Mesenchymal stem cell (in vitro differentiated cells and primary cell): Measurements from ENCODE around the gene MMP2. TPM values are rescaled to one million over a fixed set of nuclear protein-coding genes. Genes with fewer than 3 reads are reported as not detected.

Experiments
- DNase-seq: peaks from one replicate; pipeline ENCODE4 v3.0.0-alpha.2; 2013
- H2AFZ ChIP-seq: one replicate; pipeline ENCODE4 v1.6.1; 2013; ENCODE audit warnings: low read depth, mild to moderate bottlenecking, control low read depth, inconsistent platforms, low read length, moderate library complexity
- H2AK5ac ChIP-seq: 2 replicates; pipeline ENCODE4 v1.6.1; 2013; ENCODE audit warnings: low read length, moderate library complexity, mild to moderate bottlenecking, inconsistent platforms; ENCODE audit not compliant: severe bottlenecking
- H2BK120ac ChIP-seq: one replicate; pipeline ENCODE4 v1.6.1; 2013; ENCODE audit warnings: low read depth, mild to moderate bottlenecking, inconsistent platforms, low read length, moderate library complexity
- H2BK12ac ChIP-seq, 2 experiments: one replicate each; pipeline ENCODE4 v1.6.1; 2013; ENCODE audit warnings: inconsistent platforms in 2 of 2, low read length in 2 of 2, mild to moderate bottlenecking in 2 of 2, moderate library complexity in 2 of 2, control low read depth in 1 of 2
- H2BK15ac ChIP-seq: one replicate; pipeline ENCODE4 v1.6.1; 2013; ENCODE audit warnings: mild to moderate bottlenecking, low read depth, inconsistent platforms; ENCODE audit not compliant: poor library complexity, severe bottlenecking
- H2BK5ac ChIP-seq: 2 replicates; pipeline ENCODE4 v1.6.1; 2013; ENCODE audit warnings: low read depth, mild to moderate bottlenecking, low read length, control low read depth, inconsistent platforms; ENCODE audit not compliant: poor library complexity, severe bottlenecking
- H3K14ac ChIP-seq, 2 experiments: one replicate each; pipeline ENCODE4 v1.6.1; 2013; ENCODE audit warnings: inconsistent platforms in 2 of 2, low read length in 2 of 2, control low read depth in 1 of 2, mild to moderate bottlenecking in 1 of 2, moderate library complexity in 1 of 2
- H3K18ac ChIP-seq, 2 experiments: one replicate each; pipeline ENCODE4 v1.6.1; 2013; ENCODE audit warnings: inconsistent platforms in 2 of 2, low read length in 2 of 2, control low read depth in 1 of 2, low read depth in 1 of 2, mild to moderate bottlenecking in 1 of 2
- H3K23ac ChIP-seq, 2 experiments: one replicate each; pipeline ENCODE4 v1.6.1; 2013; ENCODE audit warnings: inconsistent platforms in 2 of 2, low read length in 2 of 2, mild to moderate bottlenecking in 2 of 2, moderate library complexity in 2 of 2, control low read depth in 1 of 2
- H3K27ac ChIP-seq: 2 replicates; pipeline ENCODE4 v1.5.1; 2013; ENCODE audit warnings: mild to moderate bottlenecking, moderate library complexity, low read length, control low read depth, inconsistent platforms; ENCODE audit not compliant: poor library complexity, severe bottlenecking
- H3K27me3 ChIP-seq, 2 experiments: 2 replicates each; pipeline versions ENCODE4 v1.6.1 to v1.7.0; 2013; ENCODE audit warnings: low read length in 2 of 2, mild to moderate bottlenecking in 2 of 2, moderate library complexity in 2 of 2, control low read depth in 1 of 2, inconsistent platforms in 1 of 2; ENCODE audit not compliant: control insufficient read depth in 1 of 2, insufficient read depth in 1 of 2
- H3K36me3 ChIP-seq, 2 experiments: 2 replicates each; pipeline versions ENCODE4 v1.6.1 to v1.7.0; 2013; ENCODE audit warnings: low read length in 2 of 2, control low read depth in 1 of 2, inconsistent platforms in 1 of 2, low read depth in 1 of 2, mild to moderate bottlenecking in 1 of 2; ENCODE audit not compliant: insufficient read depth in 2 of 2, control insufficient read depth in 1 of 2
- H3K4ac ChIP-seq, 2 experiments: one replicate each; pipeline ENCODE4 v1.6.1; 2013; ENCODE audit warnings: inconsistent platforms in 2 of 2, low read length in 2 of 2, mild to moderate bottlenecking in 2 of 2, moderate library complexity in 2 of 2, control low read depth in 1 of 2, low read depth in 1 of 2
- H3K4me1 ChIP-seq: 2 replicates; pipeline ENCODE4 v1.6.1; 2013; ENCODE audit warnings: low read depth, low read length, control low read depth; ENCODE audit not compliant: control insufficient read depth, insufficient read depth
- H3K4me2 ChIP-seq: 2 replicates; pipeline ENCODE4 v1.6.1; 2013; ENCODE audit warnings: low read length, mild to moderate bottlenecking, inconsistent platforms; ENCODE audit not compliant: poor library complexity, severe bottlenecking
- H3K4me3 ChIP-seq, 2 experiments: 2 replicates each; pipeline versions ENCODE4 v1.5.1 to v1.7.0; 2013; ENCODE audit warnings: low read length in 2 of 2, mild to moderate bottlenecking in 2 of 2, control low read depth in 1 of 2, low read depth in 1 of 2; ENCODE audit not compliant: insufficient read depth in 1 of 2
- H3K79me1 ChIP-seq: replicated peaks from 2 replicates; pipeline ENCODE4 v1.6.1; 2013; ENCODE audit warnings: mild to moderate bottlenecking, control low read depth, low read length, inconsistent platforms; ENCODE audit not compliant: poor library complexity, severe bottlenecking
- H3K9ac ChIP-seq: 2 replicates; pipeline ENCODE4 v1.7.0; 2013; ENCODE audit warnings: mild to moderate bottlenecking, low read length, moderate library complexity
- H3K9me3 ChIP-seq: 2 replicates; pipeline ENCODE4 v1.7.0; 2013; ENCODE audit warnings: mild to moderate bottlenecking, low read length; ENCODE audit not compliant: control insufficient read depth
- H4K8ac ChIP-seq: one replicate; pipeline ENCODE4 v1.6.1; 2013; ENCODE audit warnings: inconsistent platforms, mild to moderate bottlenecking, low read length, moderate library complexity
- H4K91ac ChIP-seq: one replicate; pipeline ENCODE4 v1.6.1; 2013; ENCODE audit warnings: mild to moderate bottlenecking, low read length, inconsistent platforms
- whole genome bisulfite sequencing: methylation state at CpG from one replicate; pipeline ENCODE4 v1.1.7; 2013; ENCODE audit warnings: mixed read lengths; 5-methylcytosine and 5-hydroxymethylcytosine counted together
- polyA plus RNA-seq, 2 experiments: library from polyadenylated mRNA; stranded (reverse); fragments of 200-250 nt; gene quantifications; one replicate each; pipeline ENCODE4 v1.2.3, GENCODE V29; 2013

MMP2 gene
- 290 TPM for polyA plus RNA-seq (2013, experiment 1 of 2)
- 285 TPM for polyA plus RNA-seq (2013, experiment 2 of 2)

DNA sequence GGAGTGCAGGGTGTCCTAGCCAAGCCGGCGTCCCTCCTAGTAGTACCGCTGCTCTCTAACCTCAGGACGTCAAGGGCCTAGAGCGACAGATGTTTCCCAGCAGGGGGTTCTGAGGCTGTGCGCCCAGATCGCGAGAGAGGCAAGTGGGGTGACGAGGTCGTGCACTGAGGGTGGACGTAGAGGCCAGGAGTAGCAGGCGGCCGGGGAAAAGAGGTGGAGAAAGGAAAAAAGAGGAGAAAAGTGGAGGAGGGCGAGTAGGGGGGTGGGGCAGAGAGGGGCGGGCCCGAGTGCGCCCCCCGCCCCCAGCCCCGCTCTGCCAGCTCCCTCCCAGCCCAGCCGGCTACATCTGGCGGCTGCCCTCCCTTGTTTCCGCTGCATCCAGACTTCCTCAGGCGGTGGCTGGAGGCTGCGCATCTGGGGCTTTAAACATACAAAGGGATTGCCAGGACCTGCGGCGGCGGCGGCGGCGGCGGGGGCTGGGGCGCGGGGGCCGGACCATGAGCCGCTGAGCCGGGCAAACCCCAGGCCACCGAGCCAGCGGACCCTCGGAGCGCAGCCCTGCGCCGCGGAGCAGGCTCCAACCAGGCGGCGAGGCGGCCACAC, at the start of gene MMP2:
Gene MMP2, plus strand, starts transcription at position 372 of the 603 bp plus-strand sequence. CDS start 282 bp downstream, outside the sequence.
- Histone ChIP-seq H3K18ac (peak within 1 kb of the TSS; percentile 65 to 93), H3K27ac (no peak within 1 kb of the TSS), H4K8ac (peak within 1 kb of the TSS; percentile 92), H3K36me3 (peaks cover 12 to 34% of the 10 kb centered on the region in 2 experiments), H2BK5ac (no peak within 1 kb of the TSS), H3K4me1 (peaks cover 14% of the 10 kb centered on the region), H3K79me1 (peaks cover 14% of the 10 kb centered on the region), H2AFZ (peak within 1 kb of the TSS; percentile 54), H3K9ac (peak within 1 kb of the TSS; percentile 99), H3K14ac (peak within 1 kb of the TSS in 1 of 2 experiments; percentile 98), H3K27me3 (no peaks in the 10 kb centered on the region), H4K91ac (peak within 1 kb of the TSS; percentile 94), H3K9me3 (no peaks in the 10 kb centered on the region), H3K4ac (peak within 1 kb of the TSS; percentile 62 to 65), H3K4me3 (peak within 1 kb of the TSS; percentile 73 to 94), H3K23ac (peak within 1 kb of the TSS in 1 of 2 experiments; percentile 95), H3K4me2 (peak within 1 kb of the TSS; percentile 85), H2BK12ac (peak within 1 kb of the TSS; percentile 61 to 82), H2BK120ac (peak within 1 kb of the TSS; percentile 74), H2AK5ac (peak within 1 kb of the TSS; percentile 21), H2BK15ac (peak within 1 kb of the TSS; percentile 97)
- 2% methylated on average over 39 of the region's 46 CpGs for WGBS
- peak; percentile 83 for DNase-seq

- Histone ChIP-seq H2BK12ac (no peak overlapping the region), H3K4me2 (no peak overlapping the region), H3K9me3 (no peaks in the 10 kb centered on the region), H2BK15ac (no peak overlapping the region), H2BK5ac (no peak overlapping the region), H4K8ac (no peak overlapping the region), H2AK5ac (no peak overlapping the region), H3K9ac (no peak overlapping the region), H3K14ac (no peak overlapping the region), H3K27ac (no peak overlapping the region), H3K4ac (no peak overlapping the region), H3K4me1 (no peaks in the 10 kb centered on the region), H3K27me3 (peaks cover 12 to 58% of the 10 kb centered on the region in 2 experiments), H3K18ac (no peak overlapping the region), H4K91ac (no peak overlapping the region), H2AFZ (no peak overlapping the region), H3K23ac (no peak overlapping the region), H3K4me3 (no peak overlapping the region), H2BK120ac (no peak overlapping the region), H3K79me1 (no peaks in the 10 kb centered on the region), H3K36me3 (no peaks in the 10 kb centered on the region)
- no peak for DNase-seq
- WGBS = 77% methylated on average over 5 of the region's 5 CpGs
These were observed 46.0 kb upstream of the MMP2 start for GRCh38 chr16:55433030-55433429.

GRCh38 chr16:55433535-55433934, 45.5 kb upstream of the MMP2 start:
- H3K23ac ChIP-seq = no peak overlapping the region
- no peaks in the 10 kb centered on the region for H3K9me3 ChIP-seq
- 83% methylated on average over 4 of the region's 5 CpGs for WGBS
- H3K4me1 ChIP-seq = no peaks in the 10 kb centered on the region
- no peak overlapping the region for H2AK5ac ChIP-seq
- H4K8ac ChIP-seq = no peak overlapping the region
- no peak overlapping the region for H3K4ac ChIP-seq
- no peak overlapping the region for H3K14ac ChIP-seq
- no peak overlapping the region for H3K27ac ChIP-seq
- no peaks in the 10 kb centered on the region for H3K36me3 ChIP-seq
- no peak overlapping the region for H2BK120ac ChIP-seq
- DNase-seq = no peak
- no peak overlapping the region for H2AFZ ChIP-seq
- H3K4me2 ChIP-seq = no peak overlapping the region
- no peak overlapping the region for H3K9ac ChIP-seq
- H2BK5ac ChIP-seq = no peak overlapping the region
- no peak overlapping the region for H3K4me3 ChIP-seq
- H2BK15ac ChIP-seq = no peak overlapping the region
- no peak overlapping the region for H3K18ac ChIP-seq
- no peaks in the 10 kb centered on the region for H3K79me1 ChIP-seq
- H4K91ac ChIP-seq = no peak overlapping the region
- no peak overlapping the region for H2BK12ac ChIP-seq
- H3K27me3 ChIP-seq = peaks cover 12 to 58% of the 10 kb centered on the region in 2 experiments

DNA sequence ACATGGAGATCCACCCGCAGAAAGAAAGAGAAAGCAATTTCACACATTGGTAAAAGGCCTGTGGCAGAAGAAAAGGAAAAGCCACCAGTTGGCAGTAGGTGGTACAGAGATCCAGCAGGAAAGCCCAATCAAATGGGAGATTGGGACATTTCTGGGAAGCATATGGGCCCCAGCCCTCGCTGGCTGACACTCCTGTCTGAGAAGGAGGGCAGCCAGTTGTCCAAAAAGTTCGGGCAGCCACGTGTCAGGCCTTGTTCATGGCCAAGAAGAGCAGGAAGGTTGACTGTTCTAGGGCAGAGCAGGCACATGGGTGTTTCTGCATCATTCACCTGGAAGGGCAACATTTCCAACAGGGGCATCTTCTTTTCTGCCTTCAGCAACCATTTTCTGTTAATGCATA, 45.0 kb upstream of the MMP2 start:
- no peak overlapping the region for H3K4me3 ChIP-seq
- no peak overlapping the region for H2BK12ac ChIP-seq
- no peak overlapping the region for H4K91ac ChIP-seq
- no peak overlapping the region for H2BK15ac ChIP-seq
- no peak overlapping the region for H2AK5ac ChIP-seq
- no peak overlapping the region for H2AFZ ChIP-seq
- peaks cover 12 to 58% of the 10 kb centered on the region in 2 experiments for H3K27me3 ChIP-seq
- H3K4ac ChIP-seq = no peak overlapping the region
- H3K4me1 ChIP-seq = no peaks in the 10 kb centered on the region
- no peak overlapping the region for H3K14ac ChIP-seq
- no peak overlapping the region for H3K18ac ChIP-seq
- H3K4me2 ChIP-seq = no peak overlapping the region
- H3K27ac ChIP-seq = no peak overlapping the region
- no peak overlapping the region for H3K9ac ChIP-seq
- H3K9me3 ChIP-seq = no peaks in the 10 kb centered on the region
- H3K23ac ChIP-seq = no peak overlapping the region
- WGBS = 27% methylated on average over 4 of the region's 4 CpGs
- no peak overlapping the region for H2BK5ac ChIP-seq
- no peak overlapping the region for H2BK120ac ChIP-seq
- no peak for DNase-seq
- no peak overlapping the region for H4K8ac ChIP-seq
- no peaks in the 10 kb centered on the region for H3K36me3 ChIP-seq
- H3K79me1 ChIP-seq = no peaks in the 10 kb centered on the region
